ENCODE measurements around the gene SALL4.

Gene SALL4

DNA sequence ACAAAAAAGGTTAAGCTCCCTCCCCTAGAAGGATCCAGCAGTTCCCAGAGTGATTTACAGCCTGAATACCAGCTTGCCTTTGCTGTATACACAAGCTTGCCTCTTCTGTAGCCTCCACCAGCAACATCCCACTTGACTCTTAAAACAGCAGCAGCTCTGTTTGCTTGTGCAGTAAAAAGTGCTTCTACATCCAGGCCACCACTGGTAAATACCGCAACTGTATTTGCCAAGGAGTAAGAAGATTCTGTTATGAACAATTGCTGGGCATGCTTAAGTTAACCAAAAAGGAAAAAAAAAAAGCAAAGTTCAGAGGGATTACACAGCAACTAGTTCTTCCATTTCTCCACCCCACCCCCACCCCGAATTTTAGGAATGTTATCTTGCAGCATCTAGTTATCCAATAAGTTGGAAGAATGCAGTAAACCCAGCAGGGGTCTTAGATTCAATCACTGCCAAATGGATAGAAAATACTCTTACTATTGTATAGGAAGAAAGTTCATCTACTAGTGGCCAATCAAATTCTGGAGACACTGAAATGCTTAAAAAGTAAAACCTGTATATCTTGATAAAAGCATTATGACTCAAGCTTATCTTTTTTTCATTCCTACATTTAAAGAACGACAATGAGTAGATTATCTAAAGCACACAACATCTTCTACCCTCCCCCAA, 4.8 kb downstream of the SALL4 start:
- H3K4me3 ChIP-seq (ENCODE audit: low read depth, low read length): no peak overlapping the region
- TF ChIP-seq CTCF (IDR thresholded peaks at IDR 0.05; ENCODE audit: low read depth, low read length): no peak

GRCh38 chr20:51796340-51796739, 6.0 kb downstream of the SALL4 start:
- H3K4me3 ChIP-seq (ENCODE audit: low read depth, low read length): no peak overlapping the region
- TF ChIP-seq CTCF (IDR thresholded peaks at IDR 0.05; ENCODE audit: low read depth, low read length): no peak

DNA sequence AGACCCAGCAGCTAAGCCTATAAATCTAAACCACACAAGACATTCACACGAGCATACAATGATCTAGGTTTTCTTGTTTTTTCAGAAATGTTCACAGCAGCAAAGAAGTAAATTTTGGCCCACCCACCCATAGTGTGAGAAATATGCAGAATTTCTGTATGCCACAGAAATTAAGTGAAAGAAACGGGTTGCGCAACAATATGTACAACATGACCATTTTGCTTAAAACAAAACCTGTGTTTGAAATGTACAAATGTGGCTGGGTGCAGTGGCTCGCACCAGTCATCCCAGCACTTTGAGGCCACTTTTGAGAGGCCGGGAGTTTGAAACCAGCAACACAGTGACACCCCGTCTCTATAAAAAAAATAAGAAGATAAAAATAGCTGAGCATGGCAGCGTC, 9.4 kb downstream of the SALL4 start:
- no peak overlapping the region for H3K4me3 ChIP-seq (ENCODE audit: low read depth, low read length)
- no peak for TF ChIP-seq CTCF (IDR thresholded peaks at IDR 0.05; ENCODE audit: low read depth, low read length)

DNA sequence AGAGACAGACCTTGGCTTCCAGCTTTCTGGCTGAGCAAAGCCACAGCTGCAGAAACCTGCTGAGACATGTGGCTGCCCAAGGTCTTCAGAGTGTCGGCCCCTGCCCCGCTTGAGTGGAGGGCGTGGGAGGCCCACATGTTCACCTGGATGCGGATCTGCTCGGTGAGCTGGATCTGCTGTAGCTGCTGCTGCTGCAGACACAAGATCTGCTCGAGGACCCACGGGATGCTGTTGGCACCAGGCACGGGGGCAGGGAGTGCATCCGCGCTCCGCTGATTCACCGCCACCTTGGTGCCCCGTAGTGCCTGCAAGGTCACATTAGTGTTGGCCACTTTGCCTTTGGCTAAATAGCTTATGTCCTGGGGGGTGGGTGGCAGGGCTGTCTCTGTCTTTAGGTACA, 10.7 kb downstream of the SALL4 start:
- TF ChIP-seq CTCF (IDR thresholded peaks at IDR 0.05; ENCODE audit: low read depth, low read length): no peak
- no peak overlapping the region for H3K4me3 ChIP-seq (ENCODE audit: low read depth, low read length)

- TF ChIP-seq CTCF (IDR thresholded peaks at IDR 0.05; ENCODE audit: low read depth, low read length): no peak
- H3K4me3 ChIP-seq (ENCODE audit: low read depth, low read length): no peak overlapping the region
These were observed 12.1 kb downstream of the SALL4 start for GRCh38 chr20:51790256-51790655.

DNA sequence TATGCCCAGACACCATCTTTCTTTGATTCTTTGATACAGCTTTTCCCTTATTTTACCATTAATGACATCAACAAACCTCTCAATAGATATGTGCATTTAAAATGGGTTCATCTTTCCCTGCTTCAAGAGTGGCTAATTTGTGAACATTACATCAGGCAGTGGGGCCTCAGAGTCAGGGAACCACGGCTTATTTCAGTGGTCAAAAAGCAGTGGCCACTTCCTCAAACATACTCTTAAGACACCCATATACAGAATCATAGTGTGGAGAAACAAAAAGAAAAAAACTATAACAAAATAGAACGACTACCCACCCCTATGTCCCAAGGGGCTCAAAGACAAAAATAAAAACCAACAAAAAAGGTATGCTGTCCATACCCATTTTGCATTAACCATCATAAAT, 12.9 kb downstream of the SALL4 start:
- TF ChIP-seq CTCF (IDR thresholded peaks at IDR 0.05; ENCODE audit: low read depth, low read length): no peak
- no peak overlapping the region for H3K4me3 ChIP-seq (ENCODE audit: low read depth, low read length)

DNA sequence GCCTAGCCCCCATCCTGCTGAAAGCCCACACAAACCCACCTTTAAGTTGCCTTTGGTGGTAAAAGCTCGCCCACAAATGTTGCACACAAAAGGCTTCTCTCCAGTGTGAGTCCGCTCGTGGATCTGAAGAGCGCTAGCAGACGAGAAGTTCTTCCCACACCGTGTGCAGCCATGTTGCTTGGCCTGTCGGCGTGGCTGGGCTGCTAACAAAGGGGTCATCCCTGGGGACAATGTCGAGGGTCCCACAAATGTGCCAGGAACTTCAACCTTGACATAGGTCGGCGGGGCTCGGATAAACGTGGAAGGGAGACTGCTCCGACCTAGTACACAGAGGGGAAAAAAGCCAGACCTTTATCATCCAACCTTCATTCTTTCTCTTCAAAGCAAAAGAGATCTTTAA, 13.5 kb downstream of the SALL4 start:
- H3K4me3 ChIP-seq (ENCODE audit: low read depth, low read length): no peak overlapping the region

More for the DNA sequence above, 13.5 kb downstream of the SALL4 start:
- no peak for TF ChIP-seq CTCF (IDR thresholded peaks at IDR 0.05; ENCODE audit: low read depth, low read length)
